GM12878 (cell line): ENCODE measurements around the gene CST6. TPM values are rescaled to one million over a fixed set of nuclear protein-coding genes. Genes with fewer than 3 reads are reported as not detected.

Experiments
- ATAC-seq: fragments of 200-7000 bp; cut with Tn5 transposase; 3 replicates; pipeline ENCODE4 v1.9.1; 2020; ENCODE audit warnings: mild to moderate bottlenecking, moderate library complexity
- BruUV-seq: library from RNA; stranded (reverse); fragments of 400-500 nt; replicated peaks from 2 replicates; lab custom pipeline; 2021; lab: Mats Ljungman, UMichigan
- CTCF ChIA-PET: fragments of 300-600 bp; sonication (Branson Sonifier 250); formaldehyde crosslinking; extraction: SDS; loops from one replicate; lab custom pipeline; 2021; ENCODE audit warnings: inconsistent platforms; lab: Yijun Ruan, JAX
- POLR2A ChIA-PET: fragments of 350-600 bp; formaldehyde crosslinking; extraction: SDS; loops from one replicate; lab custom pipeline; 2021; ENCODE audit warnings: inconsistent platforms; lab: Charles Lee
- RAD21 ChIA-PET: fragments of 300-600 bp; sonication (Branson Sonifier 250); formaldehyde crosslinking; loops from one replicate; lab custom pipeline; 2023; ENCODE audit warnings: antibody characterized with exemption; ENCODE audit not compliant: unreplicated experiment; lab: Charles Lee
- SMC1A ChIA-PET: fragments of 300-600 bp; sonication (Branson Sonifier 250); formaldehyde crosslinking; loops from one replicate; lab custom pipeline; 2023; ENCODE audit not compliant: unreplicated experiment, uncharacterized antibody; lab: Charles Lee
- DNase-seq: peaks from one replicate; pipeline ENCODE4 v3.0.0-alpha.2; 2011; ENCODE audit warnings: low read depth, low spot score
- FAIRE-seq: peaks from 3 replicates; lab custom pipeline; 2011; peaks lifted over from hg19 to GRCh38; lab: Jason Lieb, UNC
- H2AFZ ChIP-seq: 2 replicates; pipeline ENCODE4 v1.6.0; 2011; ENCODE audit warnings: low read depth, low read length, control low read depth; ENCODE audit not compliant: control insufficient read depth
- H3K27ac ChIP-seq: 2 replicates; pipeline ENCODE4 v1.5.1; 2011; ENCODE audit warnings: control low read depth; ENCODE audit not compliant: control insufficient read depth, insufficient read depth
- H3K27me3 ChIP-seq, 2 experiments: replicated peaks in 1 of 2; 2 replicates each; pipeline versions ENCODE4 v1.6.0 to v1.6.1; 2011; ENCODE audit warnings: low read length in 1 of 2; ENCODE audit not compliant: control insufficient read depth in 2 of 2, insufficient read depth in 2 of 2
- H3K36me3 ChIP-seq, 2 experiments: 2 replicates each; pipeline ENCODE4 v1.5.1; 2011; ENCODE audit warnings: low read length in 1 of 2; ENCODE audit not compliant: control insufficient read depth in 2 of 2, insufficient read depth in 2 of 2
- H3K4me1 ChIP-seq: 2 replicates; pipeline ENCODE4 v1.6.1; 2011; ENCODE audit warnings: mild to moderate bottlenecking, low read length, moderate library complexity, mixed read lengths; ENCODE audit not compliant: control insufficient read depth, insufficient read depth
- H3K4me2 ChIP-seq: 2 replicates; pipeline ENCODE4 v1.6.0; 2011; ENCODE audit warnings: control low read depth; ENCODE audit not compliant: control insufficient read depth, insufficient read depth
- H3K4me3 ChIP-seq: fragments of 200-600 bp; sonication (generic); 2 replicates; pipeline ENCODE4 v1.5.1; 2016
- H3K79me2 ChIP-seq: 2 replicates; pipeline ENCODE4 v1.6.0; 2011; ENCODE audit warnings: low read length; ENCODE audit not compliant: control insufficient read depth, insufficient read depth
- H3K9ac ChIP-seq: 2 replicates; pipeline ENCODE4 v1.8.0; 2011; ENCODE audit warnings: low read length, control low read depth, mixed read lengths; ENCODE audit not compliant: control insufficient read depth, insufficient read depth
- H3K9me3 ChIP-seq: replicated peaks from 3 replicates; pipeline ENCODE4 v1.5.1; 2011; ENCODE audit warnings: mild to moderate bottlenecking, low read length; ENCODE audit not compliant: control insufficient read depth, insufficient read depth
- H4K20me1 ChIP-seq: 2 replicates; pipeline ENCODE4 v1.6.0; 2011; ENCODE audit not compliant: control insufficient read depth, insufficient read depth
- ATF7 ChIP-seq: fragments of 450-650 bp; IDR thresholded peaks from 2 replicates; pipeline ENCODE4 v1.6.1; 2016; ENCODE audit warnings: low read depth, mild to moderate bottlenecking
- CHD4 ChIP-seq: fragments of 200-600 bp; sonication (generic); IDR thresholded peaks from 2 replicates; pipeline ENCODE4 v1.6.1; 2016; ENCODE audit warnings: mild to moderate bottlenecking
- E2F8 ChIP-seq: fragments of 450-650 bp; IDR thresholded peaks from 2 replicates; pipeline ENCODE4 v1.6.1; 2018; ENCODE audit warnings: mild to moderate bottlenecking, low read depth, moderate library complexity; ENCODE audit not compliant: partially characterized antibody
- EGR1 ChIP-seq, 2 experiments: IDR thresholded peaks; 1 replicate in 1 of 2; 2 replicates in 1 of 2; pipeline ENCODE4 v1.6.1; 2011 to 2012; ENCODE audit warnings: low read depth in 2 of 2, low read length in 2 of 2, borderline replicate concordance in 1 of 2, mild to moderate bottlenecking in 1 of 2, moderate library complexity in 1 of 2
- NFXL1 ChIP-seq: fragments of 450-650 bp; IDR thresholded peaks from 2 replicates; pipeline ENCODE4 v1.6.1; 2017; ENCODE audit warnings: antibody characterized with exemption, mild to moderate bottlenecking, borderline replicate concordance
- PBX3 ChIP-seq: IDR thresholded peaks from 2 replicates; pipeline ENCODE4 v1.6.1; 2011; ENCODE audit warnings: mild to moderate bottlenecking, low read depth, low read length, moderate library complexity; ENCODE audit not compliant: insufficient replicate concordance
- PRDM15 ChIP-seq: fragments of 450-650 bp; formaldehyde crosslinking; IDR thresholded peaks from 2 replicates; pipeline ENCODE4 v1.4.0; 2020; ENCODE audit warnings: mild to moderate bottlenecking, moderate library complexity
- RELB ChIP-seq: fragments of 450-650 bp; IDR thresholded peaks from 2 replicates; pipeline ENCODE4 v1.6.1; 2017; ENCODE audit warnings: low read depth, mild to moderate bottlenecking, moderate library complexity
- SMAD5 ChIP-seq: IDR thresholded peaks from 2 replicates; pipeline ENCODE4 v1.6.1; 2016; ENCODE audit warnings: antibody characterized with exemption, low read depth
- SP1 ChIP-seq: IDR thresholded peaks from one replicate; pipeline ENCODE4 v1.6.1; 2011; ENCODE audit warnings: low read depth, low read length
- STAT3 ChIP-seq: IDR thresholded peaks from 2 replicates; pipeline ENCODE4 v1.6.1; 2011; ENCODE audit warnings: low read depth, low read length, improper control_type of control experiment
- SUZ12 ChIP-seq: fragments of 200-600 bp; sonication (generic); IDR thresholded peaks from one replicate; pipeline ENCODE4 v1.6.1; 2018; ENCODE audit warnings: antibody characterized with exemption, mild to moderate bottlenecking; ENCODE audit not compliant: unreplicated experiment
- TAF1 ChIP-seq: IDR thresholded peaks from 2 replicates; pipeline ENCODE4 v1.6.1; 2011; ENCODE audit warnings: mild to moderate bottlenecking, low read depth, low read length, borderline replicate concordance
- WGBS: methylation state at CpG from one replicate; pipeline ENCODE4 v1.1.6; 2016; ENCODE audit warnings: low lambda C conversion rate; ENCODE audit not compliant: insufficient replicate concordance, insufficient coverage; ENCODE audit errors: missing lambda C conversion rate; 5-methylcytosine and 5-hydroxymethylcytosine counted together
- in situ Hi-C: fragments of 300-500 bp; cut with MboI; formaldehyde crosslinking; loops from 9 replicates; pipeline ENCODE4 v1.14.3; 2018; ENCODE audit warnings: mixed read lengths
- intact Hi-C: fragments of 100-400 bp; cut with micrococcal nuclease; formaldehyde crosslinking; loops from one replicate; pipeline ENCODE4 v1.14.2; 2022; ENCODE audit not compliant: unreplicated experiment
- polyA plus RNA-seq, 11 experiments: library from polyadenylated mRNA; depleted of rRNA in 4 of 11; unstranded in 6 of 11; stranded (reverse) in 5 of 11; fragments of >200 nt; fragmentation: Nextera tagmentation in 4 of 11; fragmentation: Illumina TruSeq in 1 of 11; extraction: Ambion mirVana in 4 of 11; extraction: Trizol in 1 of 11; gene quantifications; 1 replicate in 1 of 11; 2 replicates in 10 of 11; pipeline versions ENCODE4 v1.2.1 to v1.2.3, GENCODE V29; 2011 to 2016; ENCODE audit warnings: inconsistent platforms in 2 of 11, missing spikeins in 2 of 11, low read depth in 1 of 11
- total RNA-seq, 4 experiments: library from RNA; depleted of rRNA in 3 of 4; stranded (reverse); fragments of >200 nt in 3 of 4; fragmentation: Illumina TruSeq in 1 of 4; extraction: Trizol in 1 of 4; gene quantifications; 2 replicates each; pipeline versions ENCODE4 v1.2.1 to v1.2.3, GENCODE V29; 2013 to 2021

CST6 gene
- total and polyA plus RNA-seq, 10 of the 15 experiments (the other 5 are each of a cell fraction or from before 2014, with no cell fraction given) = not detected

GRCh38 chr11:66042227-66042995 is 30.6 kb downstream of the CST6 start:
- SMC1A ChIA-PET = no interaction called here
- Histone ChIP-seq H3K9me3 (no peaks in the 10 kb centered on the region), H4K20me1 (no peaks in the 10 kb centered on the region), H3K36me3 (no peaks in the 10 kb centered on the region), H3K27ac (no peak overlapping the region), H3K79me2 (no peaks in the 10 kb centered on the region), H3K4me2 (no peak overlapping the region), H3K4me3 (no peak overlapping the region), H3K27me3 (no peaks in the 10 kb centered on the region), H3K9ac (no peak overlapping the region), H3K4me1 (peaks cover 2% of the 10 kb centered on the region; the same call in 1 of the 2 replicates), H2AFZ (no peak overlapping the region)
- CTCF ChIA-PET = interaction anchor here (0.7 to 4.3 kb wide), 3 partner anchors 9 to 337 kb away, joined by 3 to 71 read pairs (median 5); partner anchors contain the start of gene PACS1
- intact Hi-C loops (no loop called here), in situ Hi-C loops (no loop called here)
- BruUV-seq = no TSS peak
- FAIRE-seq (no peak), ATAC-seq (no peak), DNase-seq (no peak)
- POLR2A ChIA-PET = interaction anchor here (0.6 to 1.1 kb wide), 2 partner anchors 10 to 134 kb away, joined by 3 read pairs; partner anchors contain the start of gene SF3B2
- 92% methylated on average over 61 of the region's 81 CpGs for WGBS
- RAD21 ChIA-PET = no interaction called here
- TF ChIP-seq TAF1 (no peak), PRDM15 (no peak), NFXL1 (no peak), STAT3 (no peak), CHD4 (no peak), SUZ12 (no peak), EGR1 (IDR thresholded peaks at IDR 0.05; ENCODE audit: borderline replicate concordance in 1 of 2, low read depth in 2 of 2, low read length in 2 of 2) (no peak), PBX3 (no peak), E2F8 (no peak), SMAD5 (no peak), RELB (no peak), SP1 (no peak), ATF7 (no peak)
